Measurements from ENCODE around the gene RCC1.

The RCC1 gene

DNA sequence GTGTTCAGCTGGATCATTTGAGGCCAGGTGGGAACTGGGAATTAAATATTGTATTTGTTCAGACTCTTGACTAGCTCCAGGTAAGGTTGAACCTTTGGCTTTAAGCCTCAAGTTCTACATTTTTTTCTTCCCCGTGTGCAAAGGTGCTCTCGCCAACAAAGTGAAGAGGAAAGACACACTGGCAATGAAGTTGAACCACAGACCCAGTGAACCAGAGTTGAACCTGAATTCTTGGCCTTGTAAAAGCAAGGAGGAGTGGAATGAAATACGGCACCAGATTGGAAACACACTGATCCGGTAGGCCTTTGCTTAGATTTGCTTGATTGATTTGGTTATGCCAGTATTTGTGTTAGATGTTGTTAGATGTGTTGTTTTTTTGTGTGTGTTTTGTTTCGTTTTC lies 25.5 kb upstream of the RCC1 start:
- TF ChIP-seq, protein P1, sequence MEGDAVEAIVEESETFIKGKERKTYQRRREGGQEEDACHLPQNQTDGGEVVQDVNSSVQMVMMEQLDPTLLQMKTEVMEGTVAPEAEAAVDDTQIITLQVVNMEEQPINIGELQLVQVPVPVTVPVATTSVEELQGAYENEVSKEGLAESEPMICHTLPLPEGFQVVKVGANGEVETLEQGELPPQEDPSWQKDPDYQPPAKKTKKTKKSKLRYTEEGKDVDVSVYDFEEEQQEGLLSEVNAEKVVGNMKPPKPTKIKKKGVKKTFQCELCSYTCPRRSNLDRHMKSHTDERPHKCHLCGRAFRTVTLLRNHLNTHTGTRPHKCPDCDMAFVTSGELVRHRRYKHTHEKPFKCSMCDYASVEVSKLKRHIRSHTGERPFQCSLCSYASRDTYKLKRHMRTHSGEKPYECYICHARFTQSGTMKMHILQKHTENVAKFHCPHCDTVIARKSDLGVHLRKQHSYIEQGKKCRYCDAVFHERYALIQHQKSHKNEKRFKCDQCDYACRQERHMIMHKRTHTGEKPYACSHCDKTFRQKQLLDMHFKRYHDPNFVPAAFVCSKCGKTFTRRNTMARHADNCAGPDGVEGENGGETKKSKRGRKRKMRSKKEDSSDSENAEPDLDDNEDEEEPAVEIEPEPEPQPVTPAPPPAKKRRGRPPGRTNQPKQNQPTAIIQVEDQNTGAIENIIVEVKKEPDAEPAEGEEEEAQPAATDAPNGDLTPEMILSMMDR (IDR thresholded peaks at IDR 0.05; ENCODE audit: low read depth, low read length, missing control alignments) = no peak
- no peak overlapping the region for H3K4me3 ChIP-seq (ENCODE audit: low read depth, low read length)
- no peak for DNase-seq (ENCODE audit: low read depth)

DNA sequence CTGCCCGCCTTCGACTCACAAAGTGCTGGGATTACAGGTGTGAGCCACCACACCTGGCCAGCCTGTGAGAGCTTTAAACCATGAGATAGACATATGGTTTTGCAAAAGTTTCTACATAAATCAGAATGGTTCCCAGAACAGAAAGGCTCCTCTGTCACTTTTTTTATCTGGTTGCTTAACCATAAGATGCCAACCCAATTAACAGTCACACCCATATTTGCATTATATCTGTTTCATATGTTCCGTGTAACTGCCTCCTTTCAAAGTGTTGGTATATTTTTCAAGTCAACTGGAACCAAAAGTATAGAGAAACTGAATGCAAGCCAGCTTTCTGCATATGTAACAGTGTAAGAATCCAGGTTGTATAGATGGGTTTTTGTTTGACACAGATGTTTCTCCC lies 23.7 kb upstream of the RCC1 start:
- TF ChIP-seq, protein P1 (IDR thresholded peaks at IDR 0.05; ENCODE audit: low read depth, low read length, missing control alignments) = no peak

GRCh38 chr1:28482702-28483101 lies 23.1 kb upstream of the RCC1 start:
- TF ChIP-seq, protein P1 (IDR thresholded peaks at IDR 0.05; ENCODE audit: low read depth, low read length, missing control alignments) = no peak
- no peak for DNase-seq (ENCODE audit: low read depth)
- no peak overlapping the region for H3K4me3 ChIP-seq (ENCODE audit: low read depth, low read length)

More for the DNA sequence above, 23.7 kb upstream of the RCC1 start:
- DNase-seq (ENCODE audit: low read depth) = no peak
- H3K4me3 ChIP-seq (ENCODE audit: low read depth, low read length) = no peak overlapping the region

- no peak for DNase-seq (ENCODE audit: low read depth)
- TF ChIP-seq, protein P1 (IDR thresholded peaks at IDR 0.05; ENCODE audit: low read depth, low read length, missing control alignments) = no peak
- H3K4me3 ChIP-seq (ENCODE audit: low read depth, low read length) = no peak overlapping the region
These were observed 11.1 kb upstream of the RCC1 start for GRCh38 chr1:28494737-28495136.

DNA sequence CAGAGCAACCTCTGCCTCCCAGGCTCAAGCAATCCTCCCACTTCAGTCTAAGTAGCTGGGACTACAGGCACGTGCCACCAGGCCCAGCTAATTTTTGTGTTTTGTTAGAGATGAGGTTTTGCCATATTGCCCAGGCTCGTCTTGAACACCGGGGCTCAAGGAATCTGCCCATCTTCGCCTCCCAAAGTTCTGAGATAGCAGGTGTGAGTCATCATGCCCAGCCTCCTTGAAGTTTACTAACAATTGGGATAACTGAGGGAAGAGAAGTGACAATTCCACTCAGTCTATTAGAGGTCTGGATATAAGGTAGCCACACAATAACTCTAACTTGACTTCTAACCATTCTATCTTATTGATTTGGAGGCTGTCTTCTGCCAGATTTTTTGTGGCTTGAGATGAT lies 6.3 kb upstream of the RCC1 start:
- no peak for DNase-seq (ENCODE audit: low read depth)
- TF ChIP-seq, protein P1 (IDR thresholded peaks at IDR 0.05; ENCODE audit: low read depth, low read length, missing control alignments) = no peak
- H3K4me3 ChIP-seq (ENCODE audit: low read depth, low read length) = no peak overlapping the region

- DNase-seq (ENCODE audit: low read depth) = no peak
- H3K4me3 ChIP-seq (ENCODE audit: low read depth, low read length) = no peak overlapping the region
- TF ChIP-seq, protein P1 (IDR thresholded peaks at IDR 0.05; ENCODE audit: low read depth, low read length, missing control alignments) = no peak
These were observed 3.9 kb upstream of the RCC1 start for GRCh38 chr1:28501925-28502324.

DNA sequence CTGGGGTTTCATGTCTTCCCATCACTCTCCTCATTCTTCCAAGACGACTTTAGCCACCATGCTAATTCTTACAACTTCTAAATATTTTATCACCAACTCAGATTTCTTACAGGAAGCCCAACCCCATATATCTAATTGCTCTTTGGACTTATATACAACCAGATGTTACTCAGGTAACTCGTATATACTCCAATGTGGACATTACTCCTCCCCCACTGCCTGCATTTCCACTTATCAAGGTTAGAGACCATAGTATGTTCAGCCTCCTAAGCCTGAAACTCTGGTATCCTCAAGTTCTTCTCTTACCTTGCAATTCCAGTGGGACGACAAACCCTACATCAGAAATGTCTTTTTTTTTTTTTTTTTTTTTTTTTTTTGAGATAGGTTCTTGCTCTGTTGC lies 2.7 kb upstream of the RCC1 start:
- DNase-seq (ENCODE audit: low read depth) = no peak
- TF ChIP-seq, protein P1 (IDR thresholded peaks at IDR 0.05; ENCODE audit: low read depth, low read length, missing control alignments) = no peak
- no peak overlapping the region for H3K4me3 ChIP-seq (ENCODE audit: low read depth, low read length)
